22Rv1 (cell line): ENCODE measurements around the gene SLC44A2.

Source experiments
- ZFX ChIP-seq: fragments of 450-650 bp; IDR thresholded peaks from 2 replicates; pipeline ENCODE4 v1.6.1; 2017; ENCODE audit warnings: antibody characterized with exemption, borderline replicate concordance
- TF ChIP-seq, protein P1 (sequence below): fragments of 450-650 bp; IDR thresholded peaks from 2 replicates; pipeline ENCODE4 v1.5.1; 2017; ENCODE audit warnings: mild to moderate bottlenecking

DNA sequence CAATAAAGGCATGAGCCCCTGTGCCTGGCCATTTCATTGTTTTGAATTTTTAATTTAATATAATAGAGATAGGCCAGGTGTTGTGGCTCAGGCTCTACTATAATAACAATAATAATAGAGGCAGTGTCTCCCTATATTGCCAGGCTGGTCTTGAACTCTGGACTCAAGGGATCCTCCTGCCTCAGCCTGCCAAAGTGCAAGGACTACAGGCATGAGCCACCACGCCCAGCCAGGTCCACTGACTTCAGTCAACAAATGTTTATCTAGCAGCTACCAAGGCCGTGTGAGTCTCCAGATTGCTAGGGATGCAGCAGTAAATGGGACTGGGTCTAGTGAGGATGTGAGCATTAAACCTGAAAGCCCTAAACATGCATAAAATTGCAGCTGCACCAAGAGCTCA lies 15.0 kb downstream of the SLC44A2 start:
- TF ChIP-seq, protein P1, sequence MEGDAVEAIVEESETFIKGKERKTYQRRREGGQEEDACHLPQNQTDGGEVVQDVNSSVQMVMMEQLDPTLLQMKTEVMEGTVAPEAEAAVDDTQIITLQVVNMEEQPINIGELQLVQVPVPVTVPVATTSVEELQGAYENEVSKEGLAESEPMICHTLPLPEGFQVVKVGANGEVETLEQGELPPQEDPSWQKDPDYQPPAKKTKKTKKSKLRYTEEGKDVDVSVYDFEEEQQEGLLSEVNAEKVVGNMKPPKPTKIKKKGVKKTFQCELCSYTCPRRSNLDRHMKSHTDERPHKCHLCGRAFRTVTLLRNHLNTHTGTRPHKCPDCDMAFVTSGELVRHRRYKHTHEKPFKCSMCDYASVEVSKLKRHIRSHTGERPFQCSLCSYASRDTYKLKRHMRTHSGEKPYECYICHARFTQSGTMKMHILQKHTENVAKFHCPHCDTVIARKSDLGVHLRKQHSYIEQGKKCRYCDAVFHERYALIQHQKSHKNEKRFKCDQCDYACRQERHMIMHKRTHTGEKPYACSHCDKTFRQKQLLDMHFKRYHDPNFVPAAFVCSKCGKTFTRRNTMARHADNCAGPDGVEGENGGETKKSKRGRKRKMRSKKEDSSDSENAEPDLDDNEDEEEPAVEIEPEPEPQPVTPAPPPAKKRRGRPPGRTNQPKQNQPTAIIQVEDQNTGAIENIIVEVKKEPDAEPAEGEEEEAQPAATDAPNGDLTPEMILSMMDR = no peak
- no peak for TF ChIP-seq ZFX
